ENCODE measurements around the gene GPC5.
"Not testable (repeated sequence)": the region's sequence is repeated elsewhere in the genome, so short reads cannot be mapped to it uniquely, and the experiment has no call there.

GPC5 gene

DNA sequence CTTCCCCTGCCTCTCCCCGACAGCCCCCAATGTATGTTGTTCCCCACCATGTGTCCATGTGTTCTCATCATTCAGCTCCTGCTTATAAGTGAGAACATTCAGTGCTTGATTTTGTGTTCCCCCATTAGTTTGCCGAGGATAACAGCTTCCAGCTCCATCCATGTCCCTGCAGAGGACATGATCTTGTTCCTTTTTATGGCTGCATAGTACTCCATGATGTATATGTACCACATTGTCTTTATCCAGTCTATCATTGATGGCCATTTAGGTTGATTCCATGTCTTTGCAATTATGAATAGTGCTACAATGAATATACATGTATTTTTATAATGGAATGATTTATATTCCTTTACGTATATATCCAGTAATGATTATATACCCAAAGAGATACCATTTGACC, 399.9 kb downstream of the GPC5 start:
- not testable (repeated sequence) for DNase-seq

DNA sequence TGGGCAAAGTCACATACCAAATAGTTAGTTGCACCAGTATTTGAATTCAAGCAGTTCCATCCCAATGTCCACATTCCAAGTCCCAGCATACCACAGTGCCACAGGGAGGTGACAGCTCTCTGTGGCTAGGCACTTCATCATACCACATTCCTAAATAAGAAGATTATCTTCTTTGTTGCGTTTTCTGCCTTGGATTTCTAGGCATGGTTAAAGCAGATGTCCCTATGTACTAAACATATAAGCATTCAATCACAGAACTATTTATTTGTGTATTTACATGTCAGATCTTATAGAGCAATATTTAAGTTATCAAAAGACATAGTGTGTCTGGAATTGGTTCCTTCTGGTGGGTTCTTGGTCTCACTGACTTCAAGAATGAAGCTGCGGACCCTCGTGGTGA, 403.4 kb downstream of the GPC5 start:
- not testable (repeated sequence) for DNase-seq

DNA sequence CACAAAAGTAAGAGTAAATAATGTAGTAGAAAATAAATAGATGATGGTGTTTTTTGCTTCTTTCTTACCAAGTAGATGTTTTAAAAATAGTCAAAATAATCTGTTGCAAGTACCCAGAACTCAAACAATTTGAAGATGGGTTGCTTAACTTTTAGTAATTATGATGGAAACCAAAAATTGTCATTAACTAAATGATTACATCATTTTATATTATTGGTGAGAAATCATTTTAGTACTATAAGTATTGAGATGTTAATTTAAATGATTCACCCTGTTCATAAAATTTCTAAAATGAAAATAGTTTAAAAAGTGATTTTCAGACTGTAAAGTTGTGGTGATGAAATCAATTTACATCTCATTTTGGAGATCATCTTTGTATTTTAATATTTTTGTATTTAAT, 404.5 kb downstream of the GPC5 start:
- no peak for DNase-seq

DNA sequence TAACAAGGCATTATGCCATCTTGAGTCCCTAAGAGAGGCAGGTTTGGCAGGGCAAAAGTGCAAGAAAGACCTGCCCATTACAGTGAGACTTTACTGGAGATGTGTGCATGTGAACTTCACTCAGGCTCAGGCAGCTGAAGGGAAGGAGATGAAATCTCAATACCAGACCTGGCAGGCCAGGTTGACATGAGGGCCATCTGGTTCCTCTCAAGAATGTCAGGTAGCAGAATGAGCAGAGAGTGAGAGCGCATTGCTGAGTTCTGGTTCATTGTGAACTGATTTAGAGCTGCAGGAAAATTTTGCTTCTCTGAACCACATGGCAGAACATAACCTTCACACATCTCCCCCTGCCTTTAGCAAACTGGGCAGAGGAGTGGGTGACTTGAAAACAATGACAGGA, 406.3 kb downstream of the GPC5 start:
- no peak for DNase-seq

DNA sequence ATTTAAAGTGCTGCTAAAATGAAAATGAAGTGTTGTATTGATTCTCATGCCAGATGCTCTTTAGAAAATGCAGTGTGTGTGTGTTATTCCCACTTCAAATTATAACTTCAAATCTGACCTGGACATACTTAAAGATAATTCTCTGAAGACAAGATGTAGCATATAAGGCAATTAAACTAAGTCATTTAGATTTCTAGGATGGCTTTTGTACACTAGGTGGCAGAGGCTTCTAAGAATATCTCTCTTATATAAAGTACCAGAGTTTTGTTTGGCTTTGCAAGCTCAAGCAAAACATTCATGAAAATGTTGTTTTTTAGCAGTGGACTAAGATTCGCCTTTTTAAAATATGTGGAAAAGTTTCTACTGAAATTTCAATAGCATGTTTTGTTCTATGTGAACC, 407.2 kb downstream of the GPC5 start:
- no peak for DNase-seq

DNA sequence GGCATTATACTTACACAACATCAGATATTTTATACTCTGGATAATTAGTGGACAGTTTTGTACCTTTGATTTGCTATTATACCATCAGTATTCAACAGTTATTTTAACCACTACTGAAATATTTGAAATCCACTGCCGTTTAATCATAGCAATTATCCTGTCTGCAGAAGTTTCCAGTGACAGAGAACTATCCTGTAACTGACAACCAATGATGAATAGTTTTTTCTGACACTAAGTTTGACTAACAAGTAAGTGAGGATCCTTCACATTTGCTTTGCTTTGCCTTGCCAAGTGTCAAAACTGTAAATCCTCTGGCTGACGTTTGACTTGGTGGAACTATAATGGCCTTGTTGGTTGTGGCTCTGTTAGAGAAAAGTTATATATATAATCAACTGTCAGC, 410.7 kb downstream of the GPC5 start:
- DNase-seq: no peak

DNA sequence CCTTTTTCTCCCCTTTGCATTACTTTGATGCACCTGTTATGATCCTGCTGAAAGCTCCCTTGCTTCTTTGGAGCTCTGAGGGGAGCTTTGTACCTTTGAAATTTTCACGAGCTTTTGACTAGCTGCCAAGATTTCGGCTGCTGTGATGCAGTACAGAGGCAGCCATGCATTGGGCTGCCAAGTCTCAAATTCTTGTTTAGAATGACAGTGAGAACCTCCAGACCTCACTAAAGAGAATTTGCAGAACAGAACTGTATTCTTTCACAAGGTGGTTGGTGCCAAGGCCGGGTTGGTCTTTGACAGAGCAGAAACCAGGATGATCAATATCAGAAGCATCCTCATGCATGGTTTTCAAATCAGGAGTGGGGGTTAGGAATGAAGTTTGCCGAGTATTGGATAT, 414.8 kb downstream of the GPC5 start:
- no peak for DNase-seq

DNA sequence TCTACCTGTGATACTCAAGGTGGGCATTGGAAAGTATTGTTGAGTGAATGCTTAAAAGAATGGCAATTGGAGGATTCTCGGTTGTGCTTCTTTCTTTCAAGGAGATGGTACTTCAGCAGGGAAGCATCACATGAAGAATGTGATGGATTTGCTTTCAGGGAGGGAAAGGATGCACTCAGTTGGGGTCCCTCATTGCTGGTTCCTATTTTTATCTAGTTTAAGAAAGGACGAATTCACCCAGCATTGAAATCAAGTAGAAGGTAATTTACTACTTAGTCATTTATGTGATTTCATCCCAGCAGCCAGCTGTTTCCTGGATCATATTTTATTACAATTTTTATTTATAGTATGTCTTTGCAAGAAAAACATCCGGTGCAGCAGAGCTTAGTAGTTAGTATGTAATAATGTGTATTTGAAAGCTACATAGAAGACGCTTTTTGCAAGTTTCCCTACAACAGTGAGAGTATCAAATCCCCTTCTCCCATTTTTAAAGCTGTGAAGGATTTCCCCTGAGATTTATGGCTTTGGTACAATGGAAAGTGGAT, 417.9 kb downstream of the GPC5 start:
- DNase-seq: no peak

DNA sequence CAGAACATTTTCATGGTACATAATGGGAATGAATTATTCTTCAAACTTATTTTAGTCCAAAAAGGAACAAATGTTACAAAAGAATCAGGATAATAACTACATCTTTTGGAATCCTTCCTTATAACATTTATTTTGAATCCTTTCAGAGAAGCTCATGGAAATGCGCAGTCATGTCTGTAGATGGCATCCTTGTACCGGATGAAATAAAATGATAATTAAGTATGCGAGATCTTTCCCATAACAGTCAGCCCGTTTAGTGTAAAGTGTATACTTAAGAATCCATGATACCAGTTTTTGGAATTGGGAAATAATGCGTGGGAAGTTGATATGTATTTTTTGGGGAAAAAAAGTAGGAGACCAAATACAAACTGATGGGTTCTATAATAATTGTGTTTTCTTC, 418.8 kb downstream of the GPC5 start:
- no peak for DNase-seq

DNA sequence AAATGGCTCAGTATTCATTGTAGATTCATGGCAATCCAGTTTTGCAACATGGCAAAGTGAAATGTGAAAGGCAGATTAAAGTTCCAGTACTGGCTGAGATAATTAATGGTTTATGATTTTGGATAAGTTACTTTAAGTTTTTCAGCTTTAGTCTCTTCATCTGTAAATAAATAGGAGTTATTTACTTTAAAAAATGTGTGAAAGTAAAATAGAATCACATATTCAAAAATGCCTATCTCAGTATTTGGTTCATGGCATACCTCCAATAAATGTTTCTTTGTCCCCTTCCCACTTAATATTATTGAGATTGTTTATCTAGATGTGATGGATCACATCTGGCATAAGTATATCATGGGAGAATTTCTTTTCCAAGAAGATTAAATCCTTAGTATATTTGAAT, 426.0 kb downstream of the GPC5 start:
- DNase-seq: no peak

DNA sequence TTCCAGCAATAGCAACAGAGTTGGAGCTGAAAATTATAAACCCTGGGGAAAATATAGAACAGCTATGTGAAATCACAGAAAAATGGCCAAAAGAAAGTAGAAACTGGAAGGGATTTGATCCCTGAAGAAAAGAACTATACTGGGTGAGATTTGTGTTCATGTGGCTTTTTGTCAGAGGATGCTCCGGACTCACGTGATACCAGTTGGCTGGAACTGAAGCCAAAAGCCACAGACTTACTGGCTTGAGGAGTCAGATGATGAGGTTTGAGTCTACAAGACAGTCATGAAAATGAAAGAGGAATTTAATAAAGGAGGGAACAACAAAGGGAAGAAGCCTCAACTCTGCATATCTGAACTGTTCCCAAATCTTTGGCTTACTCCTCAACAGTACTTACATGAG, 427.1 kb downstream of the GPC5 start:
- no peak for DNase-seq

DNA sequence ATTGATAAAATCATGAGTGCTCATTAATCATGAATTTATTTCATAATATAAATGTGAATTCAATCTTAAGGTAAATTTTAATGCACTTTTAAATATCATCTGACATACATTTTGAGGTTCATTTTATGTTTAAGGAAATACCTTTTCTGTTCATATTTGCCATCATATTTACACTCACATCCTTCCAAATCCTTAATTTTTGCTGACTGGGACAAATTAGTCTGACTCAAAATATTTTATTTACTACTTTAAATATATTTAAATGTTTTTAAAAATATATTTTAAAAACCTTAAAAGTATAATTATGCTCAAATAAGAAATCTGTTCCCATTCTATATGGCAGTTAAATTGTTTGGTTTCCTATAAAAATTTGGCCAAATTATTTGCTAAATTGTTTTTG, 438.1 kb downstream of the GPC5 start:
- DNase-seq: no peak

DNA sequence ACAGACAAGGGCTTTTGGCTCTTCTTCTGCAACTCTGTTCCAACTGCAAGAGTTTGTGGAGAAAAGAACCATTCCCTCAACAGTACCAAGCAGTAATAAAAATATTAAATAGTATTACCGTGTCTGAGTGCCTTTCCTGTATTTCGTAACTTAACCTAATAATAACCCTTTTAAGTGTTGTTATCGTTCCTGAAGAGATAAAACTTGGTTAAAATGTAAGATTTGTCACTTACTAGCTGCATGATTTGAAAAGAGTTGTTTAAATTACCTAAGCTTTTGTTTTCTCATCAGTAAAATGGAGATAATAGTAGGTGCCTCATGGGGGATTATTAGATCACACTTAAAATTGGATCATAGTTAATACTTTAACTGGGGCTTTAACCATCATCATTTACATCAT, 447.2 kb downstream of the GPC5 start:
- DNase-seq: no peak

DNA sequence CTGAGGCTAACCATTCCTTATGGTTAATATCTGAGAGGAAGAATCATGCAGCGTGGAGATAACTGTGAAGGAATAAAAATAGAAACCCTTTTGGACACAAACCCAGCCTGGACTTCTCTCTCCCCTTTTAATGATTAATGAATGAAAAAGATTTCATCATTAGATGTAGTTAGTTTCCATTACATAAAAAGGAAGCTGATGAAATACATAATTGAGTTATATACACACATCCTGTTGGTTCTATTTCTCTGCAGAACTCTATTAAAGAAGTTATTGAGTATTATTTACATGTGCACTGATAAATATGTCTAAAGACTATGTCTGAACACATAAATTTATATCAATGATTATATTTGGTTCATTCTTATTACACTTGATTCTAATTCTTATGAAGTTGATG, 465.3 kb downstream of the GPC5 start:
- no peak for DNase-seq

DNA sequence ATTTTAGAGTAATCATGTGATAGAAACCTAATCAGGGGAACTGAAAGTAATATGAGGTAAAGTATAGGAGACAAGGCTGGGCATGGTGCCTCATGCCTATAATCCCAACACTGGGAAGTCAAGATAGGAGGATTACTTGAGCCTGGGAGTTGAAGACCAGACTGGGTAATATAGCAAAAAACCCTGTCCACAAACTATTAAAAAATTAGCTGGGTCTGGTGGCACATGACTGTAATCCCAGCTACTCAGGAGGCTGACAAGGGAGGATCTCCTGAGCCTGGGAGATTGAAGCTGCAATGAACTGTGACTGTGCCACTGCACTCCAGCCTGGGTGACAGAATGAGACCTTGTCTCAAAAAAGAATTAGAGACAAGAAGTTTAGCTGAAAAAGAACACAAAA, 469.9 kb downstream of the GPC5 start:
- DNase-seq: no peak

DNA sequence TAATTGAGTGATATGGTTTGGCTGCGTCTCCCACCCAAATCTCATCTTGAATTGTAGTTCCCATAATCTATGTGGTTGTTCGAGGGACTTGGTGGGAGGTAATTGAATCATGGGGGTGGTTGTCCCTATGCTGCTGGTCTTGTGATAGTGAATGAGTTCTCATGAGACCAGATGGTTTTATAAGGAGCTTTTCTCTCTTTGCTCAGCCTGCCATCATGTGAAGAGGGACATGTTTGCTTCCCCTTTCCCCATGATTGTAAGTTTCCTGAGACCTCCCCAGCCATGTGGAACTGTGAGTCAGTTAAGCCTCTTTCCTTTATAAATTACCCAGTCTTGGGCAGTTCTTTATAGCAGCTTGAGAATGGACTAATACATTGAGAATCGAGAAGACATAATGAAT, 480.1 kb downstream of the GPC5 start:
- DNase-seq: no peak

DNA sequence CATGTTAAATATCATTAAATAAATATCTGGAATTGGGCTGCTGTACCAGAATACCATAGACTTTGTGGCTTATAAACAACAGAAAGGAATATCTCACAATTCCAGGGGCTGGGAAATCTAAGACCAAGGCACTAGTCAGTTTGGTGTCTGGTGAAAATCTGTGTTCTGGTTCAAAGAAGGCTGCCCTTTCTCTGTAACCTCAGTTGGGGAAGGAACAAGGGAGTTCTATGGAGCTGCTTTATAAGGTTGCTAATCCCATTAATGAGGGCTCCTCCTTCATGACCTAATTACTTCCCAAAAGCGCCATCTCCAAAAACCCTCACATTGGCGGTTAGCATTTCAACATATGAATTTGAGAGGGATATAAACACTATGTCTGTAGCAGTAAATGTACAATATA, 480.9 kb downstream of the GPC5 start:
- no peak for DNase-seq

DNA sequence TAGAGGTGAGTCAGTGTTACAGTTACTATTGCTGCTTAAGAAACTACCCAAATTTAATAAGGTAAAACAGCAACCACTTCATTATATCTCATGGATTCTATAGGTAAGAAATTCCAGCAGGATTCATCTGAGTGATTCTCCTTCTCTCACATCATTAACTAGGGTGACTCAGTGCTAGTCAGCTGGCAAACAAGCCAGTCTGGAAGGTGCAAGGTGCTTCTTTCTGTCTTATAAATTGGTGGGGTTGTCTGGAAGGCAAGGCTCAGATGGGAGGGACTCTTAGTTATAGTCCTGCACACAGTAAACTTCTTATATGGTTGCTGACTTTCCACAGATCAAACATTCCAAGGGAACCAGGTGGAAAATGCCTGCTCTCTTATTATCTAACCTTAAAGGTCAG, 484.5 kb downstream of the GPC5 start:
- no peak for DNase-seq

DNA sequence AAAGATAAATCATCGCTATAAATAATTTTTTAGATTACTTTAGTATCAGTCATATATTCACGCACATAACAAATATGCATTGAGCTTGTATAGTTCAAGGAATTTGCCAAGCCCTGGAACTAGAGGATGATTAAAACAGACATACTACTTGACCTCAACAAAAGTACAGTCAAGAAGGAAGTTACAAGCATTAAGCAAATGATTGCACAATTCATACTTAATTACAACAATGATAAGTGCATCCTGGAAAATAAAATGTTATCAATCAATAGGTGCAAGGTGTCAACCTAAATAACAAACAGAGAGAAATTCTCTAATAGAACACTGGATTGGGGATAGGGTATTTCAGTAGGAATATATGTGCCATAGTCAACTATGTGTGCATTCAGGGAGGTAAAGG, 491.2 kb downstream of the GPC5 start:
- DNase-seq: no peak

DNA sequence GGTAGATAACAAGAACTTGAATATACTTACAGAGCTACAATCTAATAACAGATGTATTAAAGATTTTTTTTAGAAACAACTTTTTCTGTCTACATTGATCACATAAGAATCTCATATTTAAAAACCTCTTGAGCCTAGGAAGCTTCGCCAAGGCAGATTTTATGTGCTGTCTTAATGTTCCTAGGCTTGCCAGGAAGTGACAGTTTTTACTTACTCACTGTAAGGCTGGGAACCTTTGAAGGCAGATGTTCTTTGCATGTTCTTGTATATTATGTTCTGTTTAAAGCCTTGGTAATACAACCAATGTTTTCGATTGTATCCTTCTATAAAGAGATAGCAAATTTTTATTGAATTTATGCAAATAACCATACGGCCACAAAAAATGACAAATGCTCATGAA, 492.7 kb downstream of the GPC5 start:
- no peak for DNase-seq

DNA sequence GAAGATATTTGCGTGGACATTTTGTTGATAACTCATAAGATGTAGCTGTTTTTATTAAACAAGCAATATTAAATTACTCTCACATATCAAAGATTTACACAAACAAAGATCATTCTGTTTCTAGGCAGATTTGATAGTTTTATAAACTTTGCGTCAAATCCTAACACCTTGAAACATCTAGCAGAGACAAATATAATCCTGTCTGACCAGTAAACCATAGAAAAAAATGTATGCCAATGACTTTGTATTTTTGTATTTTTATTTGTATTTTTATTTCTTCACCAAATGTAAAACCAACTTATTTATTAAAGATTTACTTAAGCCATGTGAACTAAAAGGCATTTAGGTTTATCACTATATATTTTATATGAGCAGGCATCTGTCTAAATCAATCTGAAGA, 494.6 kb downstream of the GPC5 start:
- no peak for DNase-seq

DNA sequence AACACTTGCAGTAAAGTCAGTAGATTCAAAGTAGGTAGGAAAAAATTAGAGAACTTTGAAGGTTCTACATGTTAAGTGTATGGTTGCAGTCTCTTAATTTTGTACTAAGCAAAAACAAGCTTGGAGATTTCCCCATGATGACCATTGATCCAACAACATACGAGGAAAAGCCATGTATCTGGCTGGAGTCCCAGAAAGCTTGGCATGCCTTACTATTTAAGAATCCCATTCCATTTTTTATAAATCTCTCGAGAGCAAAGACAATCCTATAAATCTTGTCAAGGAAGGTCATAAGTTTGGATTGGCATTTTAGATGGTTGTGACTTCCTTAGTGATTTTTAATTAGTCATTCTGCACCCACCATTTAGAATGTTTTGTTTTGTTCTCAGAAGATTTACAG, 495.9 kb downstream of the GPC5 start:
- DNase-seq: no peak

DNA sequence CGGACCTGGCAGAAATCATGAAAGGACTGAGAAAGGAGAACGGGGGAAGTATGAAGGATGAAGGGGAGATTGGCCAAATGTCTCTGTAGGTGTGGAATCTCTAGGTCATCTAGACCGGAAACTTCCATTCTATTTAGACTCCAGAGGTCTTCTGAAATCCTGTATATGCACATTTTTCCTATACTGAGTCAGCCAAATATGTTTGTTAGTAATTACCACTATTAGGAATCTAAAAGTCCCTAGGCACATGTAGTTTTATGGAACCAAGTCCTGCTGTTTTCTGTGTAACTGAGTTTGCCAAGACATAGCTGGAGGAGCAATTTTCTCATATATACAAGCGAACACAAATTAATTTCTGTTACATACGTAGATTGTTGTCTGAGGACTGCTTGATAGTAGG, 498.1 kb downstream of the GPC5 start:
- DNase-seq: no peak

DNA sequence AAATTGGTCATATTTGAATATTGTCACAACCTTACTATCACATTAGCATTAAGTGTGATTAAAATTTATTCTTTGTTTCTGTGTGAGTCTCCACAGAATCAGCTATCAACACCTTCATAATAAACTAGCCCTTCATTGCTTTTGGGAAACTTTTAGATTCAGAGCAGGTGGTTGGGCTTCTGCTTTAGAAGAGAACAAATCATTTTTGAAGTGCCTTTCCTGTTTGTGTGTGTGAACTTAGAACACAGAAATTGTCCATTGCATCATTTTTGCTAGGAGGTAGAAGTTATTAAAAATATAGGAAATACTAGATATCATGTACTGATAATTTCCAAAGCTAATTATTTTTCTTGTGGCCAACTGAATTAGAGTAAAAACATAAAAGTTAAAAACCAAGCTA, 500.6 kb downstream of the GPC5 start:
- not testable (repeated sequence) for DNase-seq

DNA sequence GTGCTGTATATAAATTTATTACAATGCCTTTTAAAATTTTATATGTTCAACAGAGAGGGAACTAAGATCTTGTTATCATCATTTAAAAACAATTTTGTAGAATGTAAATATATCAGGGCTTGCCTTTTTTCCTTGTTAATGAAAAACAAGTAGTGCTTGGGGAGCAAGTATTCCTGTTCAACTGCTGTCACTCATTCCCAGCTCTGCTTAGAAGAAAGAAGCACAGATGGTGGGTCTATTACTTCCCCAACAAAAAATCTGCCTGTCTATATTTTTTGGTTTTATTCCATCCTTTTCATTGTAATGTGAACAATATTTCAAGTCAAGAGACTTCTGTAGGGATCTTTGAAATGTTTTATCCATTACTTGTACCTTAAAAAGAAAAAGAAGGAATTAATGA, 503.9 kb downstream of the GPC5 start:
- DNase-seq: no peak

DNA sequence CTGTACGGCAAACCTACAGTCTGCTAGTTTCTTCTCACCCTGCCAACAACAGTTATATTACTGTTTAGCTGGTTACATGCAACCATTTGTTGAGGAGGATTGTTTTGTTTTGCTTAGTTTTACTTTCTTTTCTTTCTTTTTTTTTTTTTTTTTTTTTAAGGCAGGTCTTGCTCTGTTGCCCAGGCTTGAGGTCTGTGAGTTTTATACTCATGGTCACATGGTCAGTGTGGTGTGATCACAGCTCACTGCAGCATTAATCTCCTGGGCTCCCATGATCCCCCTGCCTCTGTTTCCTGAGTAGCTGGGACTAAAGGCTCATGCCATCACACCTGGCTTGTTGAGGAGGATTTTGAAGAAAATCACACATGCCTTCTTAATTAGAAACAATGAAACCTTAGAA, 505.6 kb downstream of the GPC5 start:
- DNase-seq: no peak

All from CD4-positive, alpha-beta T cell treated with Interferon gamma for 1 hour (primary cell).